ENCODE measurements around the gene ADO. TPM values are rescaled to one million over a fixed set of nuclear protein-coding genes. Genes with fewer than 3 reads are reported as not detected.
A peak's percentile ranks its signal among the peaks of the same experiment; 100 is the strongest.

ADO gene
- total RNA-seq, 1 donor from 2014 or later: 41.0 TPM

- no peak overlapping the region for H3K27ac Mint-ChIP-seq (ENCODE audit: unreplicated experiment)
- TF ChIP-seq CTCF (conservative IDR thresholded peaks at IDR 0.05): no peak
- DNase-seq (ENCODE audit: low read depth, low spot score): no peak
- no peaks in the 10 kb centered on the region for H3K4me1 Mint-ChIP-seq
- H3K27me3 Mint-ChIP-seq (ENCODE audit: low read depth): no peaks in the 10 kb centered on the region
- no peaks in the 10 kb centered on the region for H3K9me3 Mint-ChIP-seq
- no peak overlapping the region for H3K4me3 Mint-ChIP-seq
- no peaks in the 10 kb centered on the region for H3K36me3 Mint-ChIP-seq (ENCODE audit: low read depth)
Measured at GRCh38 chr10:62795100-62795499, 9.4 kb upstream of the ADO start.

- TF ChIP-seq CTCF (conservative IDR thresholded peaks at IDR 0.05): no peak
- H3K4me3 Mint-ChIP-seq: no peak overlapping the region
- H3K9me3 Mint-ChIP-seq: no peaks in the 10 kb centered on the region
- DNase-seq (ENCODE audit: low read depth, low spot score): no peak
- no peaks in the 10 kb centered on the region for H3K4me1 Mint-ChIP-seq
- no peaks in the 10 kb centered on the region for H3K36me3 Mint-ChIP-seq (ENCODE audit: low read depth)
- no peaks in the 10 kb centered on the region for H3K27me3 Mint-ChIP-seq (ENCODE audit: low read depth)
- no peak overlapping the region for H3K27ac Mint-ChIP-seq (ENCODE audit: unreplicated experiment)
Measured at GRCh38 chr10:62795762-62796161, 8.8 kb upstream of the ADO start.

- no peak for DNase-seq (ENCODE audit: low read depth, low spot score)
Measured at GRCh38 chr10:62796896-62797295, 7.6 kb upstream of the ADO start.

GRCh38 chr10:62801871-62802270, 2.6 kb upstream of the ADO start:
- TF ChIP-seq CTCF (conservative IDR thresholded peaks at IDR 0.05): no peak
- peak overlapping the region; percentile 35 for H3K4me3 Mint-ChIP-seq

More at GRCh38 chr10:62796896-62797295, 7.6 kb upstream of the ADO start:
- no peak overlapping the region for H3K27ac Mint-ChIP-seq (ENCODE audit: unreplicated experiment)
- H3K36me3 Mint-ChIP-seq (ENCODE audit: low read depth): no peaks in the 10 kb centered on the region
- no peaks in the 10 kb centered on the region for H3K4me1 Mint-ChIP-seq
- no peaks in the 10 kb centered on the region for H3K9me3 Mint-ChIP-seq
- no peak overlapping the region for H3K4me3 Mint-ChIP-seq
- H3K27me3 Mint-ChIP-seq (ENCODE audit: low read depth): no peaks in the 10 kb centered on the region
- no peak for TF ChIP-seq CTCF (conservative IDR thresholded peaks at IDR 0.05)

GRCh38 chr10:62803724-62804355, 680 bp upstream of the ADO start:
- H3K9me3 Mint-ChIP-seq: no peaks in the 10 kb centered on the region
- TF ChIP-seq CTCF (conservative IDR thresholded peaks at IDR 0.05): no peak
- H3K36me3 Mint-ChIP-seq (ENCODE audit: low read depth): no peaks in the 10 kb centered on the region
- H3K4me1 Mint-ChIP-seq: peaks cover 38% of the 10 kb centered on the region
- peak overlapping the region; percentile 100 for H3K27ac Mint-ChIP-seq (ENCODE audit: unreplicated experiment)
- no peaks in the 10 kb centered on the region for H3K27me3 Mint-ChIP-seq (ENCODE audit: low read depth)
- peak overlapping the region; percentile 97 for H3K4me3 Mint-ChIP-seq
- DNase-seq (ENCODE audit: low read depth, low spot score): no peak

More at GRCh38 chr10:62801871-62802270, 2.6 kb upstream of the ADO start:
- no peaks in the 10 kb centered on the region for H3K36me3 Mint-ChIP-seq (ENCODE audit: low read depth)
- H3K27ac Mint-ChIP-seq (ENCODE audit: unreplicated experiment): no peak overlapping the region
- no peak for DNase-seq (ENCODE audit: low read depth, low spot score)
- H3K4me1 Mint-ChIP-seq: peaks cover 18% of the 10 kb centered on the region
- no peaks in the 10 kb centered on the region for H3K9me3 Mint-ChIP-seq
- H3K27me3 Mint-ChIP-seq (ENCODE audit: low read depth): no peaks in the 10 kb centered on the region

Data from neural crest cell (in vitro differentiated cells).